IMR-90 (cell line): ENCODE results near the gene SSH2. TPM values are rescaled to one million over a fixed set of nuclear protein-coding genes. Genes with fewer than 3 reads are reported as not detected.

Experiments
- ATAC-seq: fragments of 200-7000 bp; cut with Tn5 transposase; 2 replicates; pipeline ENCODE4 v1.9.1; 2020; ENCODE audit warnings: low read depth, mild to moderate bottlenecking, moderate library complexity
- BruUV-seq: library from RNA; stranded (reverse); fragments of 400-500 nt; replicated peaks from 2 replicates; lab custom pipeline; 2021; lab: Mats Ljungman, UMichigan
- CTCF ChIA-PET: fragments of 300-600 bp; formaldehyde crosslinking; extraction: SDS; loops from one replicate; lab custom pipeline; 2021; ENCODE audit warnings: antibody characterized with exemption; lab: Yijun Ruan, JAX
- POLR2A ChIA-PET: fragments of 300-600 bp; sonication (Branson Sonifier 250); formaldehyde crosslinking; loops from one replicate; lab custom pipeline; 2022; ENCODE audit warnings: antibody characterized with exemption; ENCODE audit not compliant: unreplicated experiment; lab: Charles Lee
- DNase-seq: peaks from one replicate; pipeline ENCODE4 v3.0.0; 2013
- H2AFZ ChIP-seq: replicated peaks from 2 replicates; pipeline ENCODE3; 2013; ENCODE audit warnings: low read length, mild to moderate bottlenecking; ENCODE audit not compliant: poor library complexity
- H2AK5ac ChIP-seq: 2 replicates; pipeline ENCODE4 v1.6.1; 2013; ENCODE audit warnings: low read depth, low read length, inconsistent platforms
- H2AK9ac ChIP-seq: replicated peaks from 2 replicates; pipeline ENCODE3; 2013; ENCODE audit warnings: mild to moderate bottlenecking, low read depth, low read length, moderate library complexity; ENCODE audit not compliant: poor library complexity
- H2BK120ac ChIP-seq: 2 replicates; pipeline ENCODE4 v1.6.1; 2013; ENCODE audit warnings: low read depth, low read length, inconsistent platforms
- H2BK15ac ChIP-seq: 3 replicates; pipeline ENCODE4 v1.6.1; 2013; ENCODE audit warnings: low read depth, low read length, inconsistent platforms
- H2BK20ac ChIP-seq: 2 replicates; pipeline ENCODE4 v1.6.1; 2013; ENCODE audit warnings: low read depth, mild to moderate bottlenecking, inconsistent platforms, low read length, moderate library complexity
- H2BK5ac ChIP-seq: 2 replicates; pipeline ENCODE4 v1.6.1; 2013; ENCODE audit warnings: mild to moderate bottlenecking, low read depth, low read length, inconsistent platforms; ENCODE audit not compliant: poor library complexity, severe bottlenecking
- H3K14ac ChIP-seq: replicated peaks from 2 replicates; pipeline ENCODE4 v1.6.1; 2013; ENCODE audit warnings: low read depth, low read length, inconsistent platforms
- H3K18ac ChIP-seq: 2 replicates; pipeline ENCODE4 v1.6.1; 2013; ENCODE audit warnings: low read depth, low read length, control low read depth
- H3K23ac ChIP-seq: 2 replicates; pipeline ENCODE4 v1.6.1; 2013; ENCODE audit warnings: low read depth, low read length, inconsistent platforms
- H3K27ac ChIP-seq: 2 replicates; pipeline ENCODE4 v1.5.1; 2013; ENCODE audit warnings: mild to moderate bottlenecking, control low read depth, low read length; ENCODE audit not compliant: insufficient read depth
- H3K27me3 ChIP-seq: 2 replicates; pipeline ENCODE4 v1.6.1; 2013; ENCODE audit warnings: low read length; ENCODE audit not compliant: control insufficient read depth, insufficient read depth
- H3K36me3 ChIP-seq: 2 replicates; pipeline ENCODE4 v1.6.1; 2013; ENCODE audit warnings: low read length, mixed read lengths; ENCODE audit not compliant: control insufficient read depth, insufficient read depth
- H3K4ac ChIP-seq: 2 replicates; pipeline ENCODE4 v1.6.1; 2013; ENCODE audit warnings: low read depth, low read length, inconsistent platforms
- H3K4me1 ChIP-seq: 2 replicates; pipeline ENCODE4 v1.6.1; 2013; ENCODE audit warnings: low read length, mixed read lengths; ENCODE audit not compliant: control insufficient read depth, insufficient read depth
- H3K4me2 ChIP-seq: 2 replicates; pipeline ENCODE4 v1.6.1; 2013; ENCODE audit warnings: low read depth, mild to moderate bottlenecking, control low read depth, low read length, moderate library complexity
- H3K4me3 ChIP-seq: 2 replicates; pipeline ENCODE4 v1.5.1; 2013; ENCODE audit warnings: low read depth, mild to moderate bottlenecking, control low read depth, low read length, moderate library complexity; ENCODE audit not compliant: insufficient read depth
- H3K56ac ChIP-seq: 2 replicates; pipeline ENCODE4 v1.6.1; 2013; ENCODE audit warnings: low read length, inconsistent platforms; ENCODE audit not compliant: insufficient read depth; ENCODE audit errors: extremely low read depth
- H3K79me1 ChIP-seq, 2 experiments: 2 replicates each; pipeline ENCODE4 v1.6.1; 2013; ENCODE audit warnings: low read length in 2 of 2, inconsistent platforms in 1 of 2, low read depth in 1 of 2
- H3K9ac ChIP-seq: 2 replicates; pipeline ENCODE4 v1.6.1; 2013; ENCODE audit warnings: low read depth, low read length, control low read depth
- H3K9me1 ChIP-seq: 2 replicates; pipeline ENCODE4 v1.6.1; 2013; ENCODE audit warnings: low read length, inconsistent platforms; ENCODE audit not compliant: insufficient read depth
- H3K9me3 ChIP-seq: 2 replicates; pipeline ENCODE4 v1.6.1; 2013; ENCODE audit warnings: low read length; ENCODE audit not compliant: control insufficient read depth, insufficient read depth
- H4K20me1 ChIP-seq: 2 replicates; pipeline ENCODE4 v1.6.1; 2013; ENCODE audit warnings: low read length, inconsistent platforms; ENCODE audit not compliant: insufficient read depth
- H4K5ac ChIP-seq: 2 replicates; pipeline ENCODE4 v1.6.1; 2013; ENCODE audit warnings: mild to moderate bottlenecking, low read depth, low read length, control low read depth
- H4K8ac ChIP-seq, 2 experiments: 2 replicates each; pipeline ENCODE4 v1.6.1; 2013; ENCODE audit warnings: low read depth in 2 of 2, low read length in 2 of 2, control low read depth in 1 of 2, inconsistent platforms in 1 of 2
- H4K91ac ChIP-seq: 2 replicates; pipeline ENCODE4 v1.6.1; 2013; ENCODE audit warnings: low read depth, low read length, inconsistent platforms; ENCODE audit not compliant: insufficient read depth
- BHLHE40 ChIP-seq: fragments of 150-350 bp; IDR thresholded peaks from 2 replicates; pipeline ENCODE4 v1.6.1; 2016; ENCODE audit warnings: mild to moderate bottlenecking, low read depth, low read length
- CEBPB ChIP-seq: IDR thresholded peaks from 2 replicates; pipeline ENCODE4 v1.6.1; 2012; ENCODE audit warnings: low read depth, low read length, improper control_type of control experiment
- CHD1 ChIP-seq: IDR thresholded peaks from 2 replicates; pipeline ENCODE4 v1.6.1; 2012; ENCODE audit warnings: low read depth, low read length, improper control_type of control experiment
- ELK1 ChIP-seq: fragments of 150-350 bp; IDR thresholded peaks from 2 replicates; pipeline ENCODE4 v1.6.1; 2016; ENCODE audit warnings: low read depth, mild to moderate bottlenecking, low read length, moderate library complexity, borderline replicate concordance
- FOS ChIP-seq: fragments of 150-350 bp; IDR thresholded peaks from 2 replicates; pipeline ENCODE4 v1.6.1; 2016; ENCODE audit warnings: low read depth, low read length
- MAFK ChIP-seq: IDR thresholded peaks from 2 replicates; pipeline ENCODE4 v1.6.1; 2012; ENCODE audit warnings: low read depth, low read length, improper control_type of control experiment
- MAZ ChIP-seq: IDR thresholded peaks from 2 replicates; pipeline ENCODE4 v1.6.1; 2012; ENCODE audit warnings: low read depth, mild to moderate bottlenecking, low read length, improper control_type of control experiment, moderate library complexity, borderline replicate concordance
- MXI1 ChIP-seq: IDR thresholded peaks from 2 replicates; pipeline ENCODE4 v1.6.1; 2012; ENCODE audit warnings: low read depth, mild to moderate bottlenecking, low read length, moderate library complexity, borderline replicate concordance
- NFE2L2 ChIP-seq: fragments of 150-350 bp; IDR thresholded peaks from 2 replicates; pipeline ENCODE4 v1.6.1; 2016; ENCODE audit warnings: low read depth, mild to moderate bottlenecking, low read length
- POLR2A ChIP-seq: IDR thresholded peaks from 2 replicates; pipeline ENCODE4 v1.6.1; 2012; ENCODE audit warnings: mild to moderate bottlenecking, low read depth, low read length
- RAD21 ChIP-seq: IDR thresholded peaks from 2 replicates; pipeline ENCODE4 v1.6.1; 2012; ENCODE audit warnings: low read length, improper control_type of control experiment
- RCOR1 ChIP-seq: IDR thresholded peaks from 2 replicates; pipeline ENCODE4 v1.6.1; 2012; ENCODE audit warnings: mild to moderate bottlenecking, low read length, improper control_type of control experiment; ENCODE audit not compliant: insufficient replicate concordance
- RFX5 ChIP-seq: IDR thresholded peaks from 2 replicates; pipeline ENCODE4 v1.8.0; 2012; ENCODE audit warnings: low read depth, mild to moderate bottlenecking, low read length, moderate library complexity
- SMC3 ChIP-seq: fragments of 150-350 bp; IDR thresholded peaks from 2 replicates; pipeline ENCODE4 v1.6.1; 2016; ENCODE audit warnings: low read depth, mild to moderate bottlenecking, antibody characterized with exemption, low read length, moderate library complexity
- WGBS, 2 experiments: methylation state at CpG; one replicate each; pipeline versions ENCODE4 v1.1.5 to v1.1.7; 2013; ENCODE audit warnings: missing lambda C conversion rate in 2 of 2; ENCODE audit not compliant: insufficient read length in 1 of 2; ENCODE audit errors: extremely low coverage in 2 of 2; 5-methylcytosine and 5-hydroxymethylcytosine counted together
- dilution Hi-C: fragments of 300-500 bp; cut with HindIII; formaldehyde crosslinking; loops from one replicate; pipeline ENCODE4 v1.14.3; 2018; ENCODE audit warnings: low sequenced_read_pairs; ENCODE audit not compliant: unreplicated experiment
- in situ Hi-C: fragments of 300-500 bp; cut with MboI; formaldehyde crosslinking; loops from 3 replicates; pipeline ENCODE4 v1.14.3; 2019; ENCODE audit warnings: low sequenced_read_pairs, inconsistent platforms, mixed read lengths
- intact Hi-C: fragments of 100-400 bp; cut with micrococcal nuclease; formaldehyde crosslinking; loops from 2 replicates; pipeline ENCODE4 v1.10.0; 2022
- polyA plus RNA-seq, 3 experiments: library from polyadenylated mRNA; depleted of rRNA; stranded (reverse); fragments of >200 nt; gene quantifications; 2 replicates each; pipeline ENCODE4 v1.2.3, GENCODE V29; 2012; ENCODE audit warnings: low replicate concordance in 1 of 3
- total RNA-seq: library from RNA; depleted of rRNA; stranded (reverse); fragments of >200 nt; gene quantifications from 2 replicates; pipeline ENCODE4 v1.2.3, GENCODE V29; 2012
- TF ChIP-seq, protein P1 (sequence below): conservative IDR thresholded peaks from 2 replicates; pipeline ENCODE4 v1.5.1; 2012; ENCODE audit warnings: mild to moderate bottlenecking, low read depth, low read length, improper control_type of control experiment
- TF ChIP-seq, protein P2 (sequence below): fragments of 150-350 bp; IDR thresholded peaks from 2 replicates; pipeline ENCODE4 v1.6.1; 2017; ENCODE audit warnings: mild to moderate bottlenecking, antibody characterized with exemption, low read length, low read depth

Gene SSH2
- total and polyA plus RNA-seq, 2 of the 4 experiments (the other 2 are of a cell fraction): 9.3 TPM

- no peak overlapping the region; the same call in 1 of the 2 replicates for H3K14ac ChIP-seq
- in situ Hi-C loops: no loop called here
- BruUV-seq: no TSS peak
Observed at GRCh38 chr17:29885031-29885640, 44.9 kb downstream of the SSH2 start.

More at GRCh38 chr17:29885031-29885640, 44.9 kb downstream of the SSH2 start:
- no peak for TF ChIP-seq RFX5
- no peak for TF ChIP-seq MAZ
- no peak for TF ChIP-seq CHD1
- TF ChIP-seq ELK1: no peak
- no peak for TF ChIP-seq MXI1
- no peak for TF ChIP-seq POLR2A
- TF ChIP-seq RCOR1: no peak
- TF ChIP-seq RAD21: no peak
- no peak for TF ChIP-seq NFE2L2
- TF ChIP-seq, protein P1, sequence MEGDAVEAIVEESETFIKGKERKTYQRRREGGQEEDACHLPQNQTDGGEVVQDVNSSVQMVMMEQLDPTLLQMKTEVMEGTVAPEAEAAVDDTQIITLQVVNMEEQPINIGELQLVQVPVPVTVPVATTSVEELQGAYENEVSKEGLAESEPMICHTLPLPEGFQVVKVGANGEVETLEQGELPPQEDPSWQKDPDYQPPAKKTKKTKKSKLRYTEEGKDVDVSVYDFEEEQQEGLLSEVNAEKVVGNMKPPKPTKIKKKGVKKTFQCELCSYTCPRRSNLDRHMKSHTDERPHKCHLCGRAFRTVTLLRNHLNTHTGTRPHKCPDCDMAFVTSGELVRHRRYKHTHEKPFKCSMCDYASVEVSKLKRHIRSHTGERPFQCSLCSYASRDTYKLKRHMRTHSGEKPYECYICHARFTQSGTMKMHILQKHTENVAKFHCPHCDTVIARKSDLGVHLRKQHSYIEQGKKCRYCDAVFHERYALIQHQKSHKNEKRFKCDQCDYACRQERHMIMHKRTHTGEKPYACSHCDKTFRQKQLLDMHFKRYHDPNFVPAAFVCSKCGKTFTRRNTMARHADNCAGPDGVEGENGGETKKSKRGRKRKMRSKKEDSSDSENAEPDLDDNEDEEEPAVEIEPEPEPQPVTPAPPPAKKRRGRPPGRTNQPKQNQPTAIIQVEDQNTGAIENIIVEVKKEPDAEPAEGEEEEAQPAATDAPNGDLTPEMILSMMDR: no peak
- TF ChIP-seq MAFK: no peak
- no peak for TF ChIP-seq BHLHE40
- TF ChIP-seq, protein P2, sequence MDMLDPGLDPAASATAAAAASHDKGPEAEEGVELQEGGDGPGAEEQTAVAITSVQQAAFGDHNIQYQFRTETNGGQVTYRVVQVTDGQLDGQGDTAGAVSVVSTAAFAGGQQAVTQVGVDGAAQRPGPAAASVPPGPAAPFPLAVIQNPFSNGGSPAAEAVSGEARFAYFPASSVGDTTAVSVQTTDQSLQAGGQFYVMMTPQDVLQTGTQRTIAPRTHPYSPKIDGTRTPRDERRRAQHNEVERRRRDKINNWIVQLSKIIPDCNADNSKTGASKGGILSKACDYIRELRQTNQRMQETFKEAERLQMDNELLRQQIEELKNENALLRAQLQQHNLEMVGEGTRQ: no peak
- TF ChIP-seq SMC3: no peak
- TF ChIP-seq CEBPB: no peak
- no peak for TF ChIP-seq FOS
- Histone ChIP-seq H3K4me2 (no peak overlapping the region), H3K36me3 (no peaks in the 10 kb centered on the region), H2AFZ (no peak overlapping the region), H3K9ac (no peak overlapping the region), H3K9me3 (no peaks in the 10 kb centered on the region), H3K79me1 (peaks cover 22 to 50% of the 10 kb centered on the region in 2 experiments), H3K56ac (no peak overlapping the region), H4K8ac (no peak overlapping the region; a peak in 1 of 4 replicates), H3K4me3 (no peak overlapping the region), H4K91ac (no peak overlapping the region), H4K5ac (no peak overlapping the region), H3K9me1 (no peaks in the 10 kb centered on the region; the same call in 1 of the 2 replicates), H2BK5ac (no peak overlapping the region), H3K27ac (no peak overlapping the region), H3K27me3 (no peaks in the 10 kb centered on the region), H2BK20ac (no peak overlapping the region), H4K20me1 (no peaks in the 10 kb centered on the region; the same call in 1 of the 2 replicates), H3K23ac (no peak overlapping the region), H3K18ac (no peak overlapping the region), H2AK5ac (no peak overlapping the region), H3K4ac (no peak overlapping the region), H2AK9ac (no peak overlapping the region), H3K4me1 (no peaks in the 10 kb centered on the region; the same call in 1 of the 2 replicates), H2BK15ac (no peak overlapping the region), H2BK120ac (no peak overlapping the region)
- intact Hi-C loops (no loop called here), dilution Hi-C loops (no loop called here)
- 100% methylated on average over 1 of the region's 3 CpGs; no CpG with 5 or more reads in 1 of the 2 experiments for WGBS, 2 experiments
- POLR2A ChIA-PET: no interaction called here
- CTCF ChIA-PET: no interaction called here
- DNase-seq (no peak), ATAC-seq (no peak)
